ENCODE results near the gene LPAR5. TPM values are rescaled to one million over a fixed set of nuclear protein-coding genes. Genes with fewer than 3 reads are reported as not detected.

The LPAR5 gene
- total RNA-seq, 2 experiments from 2014 or later: 14.4 to 25.3 TPM

DNA sequence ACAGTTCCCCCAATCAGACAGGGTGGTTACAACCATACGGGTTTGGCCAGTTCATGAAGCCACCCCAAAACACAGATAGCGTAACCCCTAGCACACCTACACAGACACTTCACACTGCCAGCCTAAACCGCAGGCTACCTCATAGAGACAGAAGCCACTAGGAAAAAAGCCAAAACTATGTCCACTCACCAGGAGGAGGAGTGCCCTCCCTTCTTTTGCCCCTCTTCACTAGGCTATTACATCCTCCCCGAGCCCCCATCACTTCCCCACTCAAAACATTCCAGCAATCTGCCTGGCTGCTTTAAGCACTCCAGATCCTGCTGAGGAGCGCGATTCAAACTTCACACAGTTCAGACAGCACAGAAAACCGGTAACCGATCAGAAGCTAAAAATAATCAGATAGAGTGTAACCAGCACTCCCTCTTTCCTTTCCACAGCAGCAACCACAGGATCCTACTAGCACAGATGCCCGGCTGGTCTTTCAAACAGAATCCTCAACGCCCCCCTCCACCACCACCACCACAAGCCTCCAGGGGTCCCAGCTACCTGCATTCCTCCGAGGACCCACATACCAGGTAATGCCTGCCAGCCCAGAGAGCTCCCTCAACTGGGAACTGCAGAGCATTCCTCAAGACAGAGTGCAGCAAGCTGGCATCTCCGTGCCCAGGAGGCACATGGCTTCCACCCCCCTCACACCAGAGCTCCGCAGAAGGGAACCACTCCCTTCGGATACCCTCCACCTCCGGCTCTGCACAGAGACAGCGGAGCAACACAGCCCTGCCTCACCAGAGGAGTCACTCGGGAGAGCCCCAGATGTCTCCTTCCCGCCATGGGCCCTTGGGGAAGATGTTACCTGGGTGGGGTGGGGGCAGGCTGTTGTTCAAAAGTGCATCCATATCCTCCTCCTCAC is 30.1 kb downstream of the LPAR5 start:
- peak; percentile 52 for DNase-seq (ENCODE audit: low spot score)
- TF ChIP-seq, protein P1, sequence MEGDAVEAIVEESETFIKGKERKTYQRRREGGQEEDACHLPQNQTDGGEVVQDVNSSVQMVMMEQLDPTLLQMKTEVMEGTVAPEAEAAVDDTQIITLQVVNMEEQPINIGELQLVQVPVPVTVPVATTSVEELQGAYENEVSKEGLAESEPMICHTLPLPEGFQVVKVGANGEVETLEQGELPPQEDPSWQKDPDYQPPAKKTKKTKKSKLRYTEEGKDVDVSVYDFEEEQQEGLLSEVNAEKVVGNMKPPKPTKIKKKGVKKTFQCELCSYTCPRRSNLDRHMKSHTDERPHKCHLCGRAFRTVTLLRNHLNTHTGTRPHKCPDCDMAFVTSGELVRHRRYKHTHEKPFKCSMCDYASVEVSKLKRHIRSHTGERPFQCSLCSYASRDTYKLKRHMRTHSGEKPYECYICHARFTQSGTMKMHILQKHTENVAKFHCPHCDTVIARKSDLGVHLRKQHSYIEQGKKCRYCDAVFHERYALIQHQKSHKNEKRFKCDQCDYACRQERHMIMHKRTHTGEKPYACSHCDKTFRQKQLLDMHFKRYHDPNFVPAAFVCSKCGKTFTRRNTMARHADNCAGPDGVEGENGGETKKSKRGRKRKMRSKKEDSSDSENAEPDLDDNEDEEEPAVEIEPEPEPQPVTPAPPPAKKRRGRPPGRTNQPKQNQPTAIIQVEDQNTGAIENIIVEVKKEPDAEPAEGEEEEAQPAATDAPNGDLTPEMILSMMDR (conservative IDR thresholded peaks at IDR 0.05; ENCODE audit: low read length): peak; percentile 49
- TF ChIP-seq EZH2phosphoT487 (IDR thresholded peaks at IDR 0.05; ENCODE audit: borderline replicate concordance, low read depth, low read length): no peak
- POLR2A ChIA-PET: interaction anchor here (0.5 to 1.9 kb wide), 7 partner anchors 9 to 119 kb away, joined by 3 to 5 read pairs (median 3); partner anchors contain the start of genes COPS7A, NOP2 and ZNF384
- Histone ChIP-seq H3K27ac (ENCODE audit: low read depth, low read length, poor library complexity, severe bottlenecking) (peak overlapping the region; percentile 75), H2AFZ (ENCODE audit: low read length) (no peak overlapping the region), H3K79me2 (ENCODE audit: insufficient read depth, low read depth, low read length) (peaks cover 41% of the 10 kb centered on the region), H3K9me2 (ENCODE audit: insufficient read depth, low read length) (no peaks in the 10 kb centered on the region), H3K9me3 (ENCODE audit: low read length) (no peaks in the 10 kb centered on the region), H4K20me1 (ENCODE audit: insufficient read depth, low read length) (peaks cover 18% of the 10 kb centered on the region), H3K4me2 (ENCODE audit: low read length) (peak overlapping the region; percentile 94), H3K36me3 (ENCODE audit: insufficient read depth, low read length) (peaks cover 53% of the 10 kb centered on the region), H3K4me3 (ENCODE audit: low read depth, low read length, poor library complexity, severe bottlenecking) (peak overlapping the region; percentile 78), H3K4me1 (ENCODE audit: insufficient read depth, low read length, poor library complexity, severe bottlenecking) (peaks cover 45% of the 10 kb centered on the region)
- BruUV-seq (replicated peaks): no TSS peak
- CTCF ChIA-PET (ENCODE audit: unreplicated experiment): interaction anchor here (0.6 kb wide), 1 partner anchor 300 kb away, joined by 4 read pairs; no protein-coding TSS in a partner anchor
- intact Hi-C loops (cut with micrococcal nuclease; ENCODE audit: unreplicated experiment): loop anchor here (2.0 to 5.0 kb wide), 2 partner anchors 35 to 82 kb away; partner anchors contain the start of gene ZNF384

DNA sequence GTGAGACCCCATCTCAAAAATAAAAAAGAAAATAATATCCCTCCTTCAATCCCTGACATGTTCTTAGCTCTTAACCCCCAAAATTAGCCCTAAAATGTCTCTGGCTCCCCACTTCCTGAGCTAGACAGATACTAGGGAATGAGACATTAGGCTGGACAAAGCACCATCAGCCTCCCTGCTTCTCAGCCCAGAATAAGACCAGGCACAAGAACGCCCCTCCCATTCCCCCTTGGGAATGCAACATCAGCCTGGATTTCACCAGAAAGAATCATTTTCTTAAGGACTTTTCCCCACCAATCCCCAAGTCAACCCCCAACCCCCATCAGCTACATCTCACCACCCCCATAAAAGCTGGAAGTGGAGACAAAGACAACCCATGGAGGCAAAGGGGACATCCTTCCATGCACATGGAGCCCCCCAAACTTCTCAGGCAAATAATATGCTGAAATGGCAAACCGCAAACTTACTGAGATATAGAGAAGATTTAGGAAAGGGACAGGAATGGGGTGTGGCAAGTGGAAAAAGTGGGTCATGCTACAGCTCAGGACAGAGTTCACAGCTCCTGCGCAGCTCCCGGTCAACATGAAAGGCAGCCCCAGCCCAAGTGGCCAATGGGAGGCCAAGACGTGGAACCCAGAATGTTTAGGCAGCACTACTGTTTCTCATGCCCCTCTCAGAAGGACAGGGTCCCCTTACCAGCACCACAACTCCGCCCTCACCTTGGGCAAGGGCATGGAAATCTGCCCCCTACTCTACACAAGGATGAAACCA is 31.3 kb downstream of the LPAR5 start:
- peaks cover 18% of the 10 kb centered on the region for H4K20me1 ChIP-seq (ENCODE audit: insufficient read depth, low read length)
- DNase-seq (ENCODE audit: low spot score): no peak
- H3K9me2 ChIP-seq (ENCODE audit: insufficient read depth, low read length): no peaks in the 10 kb centered on the region
- H3K4me3 ChIP-seq (ENCODE audit: low read depth, low read length, poor library complexity, severe bottlenecking): peak overlapping the region; percentile 78
- no TSS peak for BruUV-seq (replicated peaks)
- peaks cover 45% of the 10 kb centered on the region for H3K4me1 ChIP-seq (ENCODE audit: insufficient read depth, low read length, poor library complexity, severe bottlenecking)
- intact Hi-C loops (cut with micrococcal nuclease; ENCODE audit: unreplicated experiment): loop anchor here (5.0 kb wide), 1 partner anchor 83 kb away; the partner anchor contains the start of gene ZNF384
- peak overlapping the region; percentile 75 for H3K27ac ChIP-seq (ENCODE audit: low read depth, low read length, poor library complexity, severe bottlenecking)
- H3K9me3 ChIP-seq (ENCODE audit: low read length): no peaks in the 10 kb centered on the region
- H3K36me3 ChIP-seq (ENCODE audit: insufficient read depth, low read length): peaks cover 65% of the 10 kb centered on the region
- H3K79me2 ChIP-seq (ENCODE audit: insufficient read depth, low read depth, low read length): peaks cover 41% of the 10 kb centered on the region
- peak overlapping the region; percentile 94 for H3K4me2 ChIP-seq (ENCODE audit: low read length)
- CTCF ChIA-PET (ENCODE audit: unreplicated experiment): no interaction called here
- POLR2A ChIA-PET: interaction anchor here (0.5 to 1.9 kb wide), 10 partner anchors 8 to 365 kb away, joined by 3 to 6 read pairs (median 3); partner anchors contain the start of gene NOP2
- TF ChIP-seq, protein P1 (conservative IDR thresholded peaks at IDR 0.05; ENCODE audit: low read length): no peak
- TF ChIP-seq EZH2phosphoT487 (IDR thresholded peaks at IDR 0.05; ENCODE audit: borderline replicate concordance, low read depth, low read length): no peak
- no peak overlapping the region for H2AFZ ChIP-seq (ENCODE audit: low read length)
